DMS53 treated with DMSO at 0.1 percent for 48 hours (cell line): ENCODE data around the gene CDKL5.
A peak's percentile ranks its signal among the peaks of the same experiment; 100 is the strongest.
"Not testable (repeated sequence)": the region's sequence is repeated elsewhere in the genome, so short reads cannot be mapped to it uniquely, and the experiment has no call there.

Experiments used
- DNase-seq: peaks from one replicate; lab custom pipeline; 2025; ENCODE audit not compliant: unreplicated experiment; lab: John Stamatoyannopoulos, UW

Gene CDKL5

GRCh38 chrX:18573556-18573955, 148.1 kb downstream of the CDKL5 start:
- no peak for DNase-seq

- DNase-seq: no peak
These were observed 149.2 kb downstream of the CDKL5 start for GRCh38 chrX:18574591-18574990.

- no peak for DNase-seq
These were observed 150.3 kb downstream of the CDKL5 start for GRCh38 chrX:18575744-18576143.

- DNase-seq: no peak
These were observed 152.0 kb downstream of the CDKL5 start for GRCh38 chrX:18577400-18577799.

GRCh38 chrX:18578546-18578945, 153.1 kb downstream of the CDKL5 start:
- DNase-seq: no peak

GRCh38 chrX:18579495-18579894, 154.1 kb downstream of the CDKL5 start:
- DNase-seq: no peak

- DNase-seq: no peak
These were observed 157.6 kb downstream of the CDKL5 start for GRCh38 chrX:18582910-18583493.

GRCh38 chrX:18589292-18589691, 163.9 kb downstream of the CDKL5 start:
- DNase-seq: not testable (repeated sequence)

- no peak for DNase-seq
These were observed 166.4 kb downstream of the CDKL5 start for GRCh38 chrX:18591834-18592233.

GRCh38 chrX:18594079-18594478, 168.7 kb downstream of the CDKL5 start:
- no peak for DNase-seq

- DNase-seq: no peak
These were observed 170.7 kb downstream of the CDKL5 start for GRCh38 chrX:18596096-18596495.

- no peak for DNase-seq
These were observed 173.0 kb downstream of the CDKL5 start for GRCh38 chrX:18598413-18598812.

GRCh38 chrX:18607966-18608365, 182.6 kb downstream of the CDKL5 start:
- no peak for DNase-seq

- DNase-seq: no peak
These were observed 188.7 kb downstream of the CDKL5 start for GRCh38 chrX:18613930-18614639.

GRCh38 chrX:18616688-18617406, 191.4 kb downstream of the CDKL5 start:
- DNase-seq: no peak

GRCh38 chrX:18617407-18617750, 192.0 kb downstream of the CDKL5 start:
- DNase-seq: peak; percentile 49

GRCh38 chrX:18619288-18619687, 193.9 kb downstream of the CDKL5 start:
- DNase-seq: peak; percentile 14

GRCh38 chrX:18620349-18620748, 194.9 kb downstream of the CDKL5 start:
- DNase-seq: no peak

- no peak for DNase-seq
These were observed 199.2 kb downstream of the CDKL5 start for GRCh38 chrX:18624599-18624998.

GRCh38 chrX:18630934-18631333, 205.5 kb downstream of the CDKL5 start:
- no peak for DNase-seq

- DNase-seq: no peak
These were observed 213.0 kb downstream of the CDKL5 start for GRCh38 chrX:18638398-18638797.

- DNase-seq: no peak
These were observed 213.9 kb downstream of the CDKL5 start for GRCh38 chrX:18639280-18639679.
